A549 (cell line): ENCODE measurements around the gene TUT4. TPM values are rescaled to one million over a fixed set of nuclear protein-coding genes. Genes with fewer than 3 reads are reported as not detected.

ENCODE experiments used
- ATAC-seq, 2 experiments: fragments of 200-7000 bp in 1 of 2; fragments of >200 bp in 1 of 2; cut with Nextera tagmentation in 1 of 2; cut with Tn5 transposase in 1 of 2; 3 replicates each; pipeline versions ENCODE4 v1.8.0 to v1.9.1; 2018 to 2020; ENCODE audit warnings: mild to moderate bottlenecking in 1 of 2, moderate library complexity in 1 of 2
- CTCF ChIA-PET: fragments of 300-600 bp; sonication (Branson Sonifier 250); formaldehyde crosslinking; extraction: SDS; loops from one replicate; lab custom pipeline; 2021; ENCODE audit warnings: antibody characterized with exemption, inconsistent platforms; lab: Yijun Ruan, JAX
- POLR2A ChIA-PET: fragments of 350-600 bp; formaldehyde crosslinking; extraction: SDS; loops from one replicate; lab custom pipeline; 2021; ENCODE audit warnings: antibody characterized with exemption, inconsistent platforms; lab: Yijun Ruan, JAX
- DNase-seq, 2 experiments: peaks; one replicate each; pipeline versions ENCODE4 v3.0.0 to v3.0.0-alpha.2; 2011 to 2016; ENCODE audit warnings: low read depth in 1 of 2, low spot score in 1 of 2
- FAIRE-seq: peaks from 2 replicates; lab custom pipeline; 2011; peaks lifted over from hg19 to GRCh38; lab: Jason Lieb, UNC
- H3K27ac ChIP-seq, 2 experiments: fragments of >200 bp; sonication (Bioruptor Twin); formaldehyde crosslinking; 3 replicates each; pipeline ENCODE4 v1.5.1; 2016 to 2017
- H3K4me1 ChIP-seq: fragments of >200 bp; sonication (Bioruptor Twin); formaldehyde crosslinking; 3 replicates; pipeline ENCODE4 v1.6.1; 2016
- H3K4me2 ChIP-seq: fragments of >200 bp; sonication (Bioruptor Twin); formaldehyde crosslinking; 3 replicates; pipeline ENCODE4 v1.6.1; 2016
- H3K4me3 ChIP-seq: fragments of >200 bp; sonication (Bioruptor Twin); formaldehyde crosslinking; 3 replicates; pipeline ENCODE4 v1.5.1; 2016
- H3K9me3 ChIP-seq: fragments of >200 bp; sonication (Bioruptor Twin); formaldehyde crosslinking; 3 replicates; pipeline ENCODE4 v1.6.1; 2016
- BCL3 ChIP-seq: fragments of >200 bp; sonication (Bioruptor Twin); formaldehyde crosslinking; IDR thresholded peaks from 3 replicates; pipeline ENCODE4 v1.6.1; 2016
- BHLHE40 ChIP-seq: IDR thresholded peaks from 2 replicates; pipeline ENCODE4 v1.6.1; 2012; ENCODE audit warnings: low read depth, low read length, inconsistent platforms
- CBX8 ChIP-seq: fragments of 200-600 bp; sonication (generic); IDR thresholded peaks from 2 replicates; pipeline ENCODE4 v1.6.1; 2016
- CHD2 ChIP-seq: fragments of 150-350 bp; IDR thresholded peaks from 2 replicates; pipeline ENCODE4 v1.6.1; 2014; ENCODE audit warnings: low read length; ENCODE audit not compliant: partially characterized antibody
- CTCF ChIP-seq: fragments of >200 bp; sonication (Bioruptor Twin); formaldehyde crosslinking; IDR thresholded peaks from 3 replicates; pipeline ENCODE4 v1.5.1; 2016
- EP300 ChIP-seq, 2 experiments: fragments of >200 bp; sonication (Bioruptor Twin); formaldehyde crosslinking; IDR thresholded peaks; 2 replicates in 1 of 2; 3 replicates in 1 of 2; pipeline ENCODE4 v1.6.1; 2016 to 2017
- FOSB ChIP-seq: fragments of 250-450 bp; sonication (Bioruptor Pico); IDR thresholded peaks from 2 replicates; pipeline ENCODE4 v1.5.0; 2020; ENCODE audit warnings: mild to moderate bottlenecking, moderate library complexity
- FOSL2 ChIP-seq, 2 experiments: fragments of 450-650 bp in 1 of 2; fragments of >200 bp in 1 of 2; sonication (Bioruptor Twin) in 1 of 2; formaldehyde crosslinking; IDR thresholded peaks; 2 replicates each; pipeline versions ENCODE4 v1.5.0 to v1.6.1; 2016 to 2020; ENCODE audit warnings: mild to moderate bottlenecking in 1 of 2, moderate library complexity in 1 of 2
- FOXS1 ChIP-seq: fragments of 250-450 bp; sonication (Bioruptor Pico); IDR thresholded peaks from 2 replicates; pipeline ENCODE4 v1.5.0; 2020; ENCODE audit warnings: mild to moderate bottlenecking, moderate library complexity
- HES2 ChIP-seq: fragments of >200 bp; sonication (Bioruptor Twin); formaldehyde crosslinking; IDR thresholded peaks from 2 replicates; pipeline ENCODE4 v1.6.1; 2016
- HEYL ChIP-seq: fragments of 250-450 bp; sonication (Bioruptor Pico); IDR thresholded peaks from 2 replicates; pipeline ENCODE4 v1.8.0; 2021; ENCODE audit warnings: mild to moderate bottlenecking, moderate library complexity
- JUN ChIP-seq, 2 experiments: fragments of >200 bp; sonication (Bioruptor Twin); formaldehyde crosslinking; IDR thresholded peaks; 2 replicates in 1 of 2; 3 replicates in 1 of 2; pipeline ENCODE4 v1.6.1; 2016 to 2017
- JUNB ChIP-seq: fragments of >200 bp; sonication (Bioruptor Twin); formaldehyde crosslinking; IDR thresholded peaks from 2 replicates; pipeline ENCODE4 v1.6.1; 2016
- KDM1A ChIP-seq: fragments of 200-600 bp; sonication (generic); IDR thresholded peaks from 2 replicates; pipeline ENCODE4 v1.6.1; 2016; ENCODE audit warnings: low read depth, mild to moderate bottlenecking
- MAZ ChIP-seq: fragments of 150-350 bp; IDR thresholded peaks from 2 replicates; pipeline ENCODE4 v1.6.1; 2014; ENCODE audit warnings: antibody characterized with exemption, low read depth, low read length, borderline replicate concordance
- NFE2L2 ChIP-seq: fragments of 150-350 bp; conservative IDR thresholded peaks from 2 replicates; pipeline ENCODE4 v1.6.1; 2014; ENCODE audit warnings: low read length
- POLR2A ChIP-seq: IDR thresholded peaks from 2 replicates; pipeline ENCODE4 v1.6.1; 2012; ENCODE audit warnings: mild to moderate bottlenecking, low read length
- RAD21 ChIP-seq, 2 experiments: fragments of >200 bp in 1 of 2; sonication (Bioruptor Twin) in 1 of 2; formaldehyde crosslinking in 1 of 2; IDR thresholded peaks in 1 of 2; conservative IDR thresholded peaks in 1 of 2; 2 replicates in 1 of 2; 3 replicates in 1 of 2; pipeline ENCODE4 v1.6.1; 2012 to 2018; ENCODE audit warnings: inconsistent platforms in 1 of 2
- RFX5 ChIP-seq: fragments of 450-650 bp; IDR thresholded peaks from 2 replicates; pipeline ENCODE4 v1.7.1; 2014; ENCODE audit warnings: antibody characterized with exemption, mild to moderate bottlenecking, moderate library complexity
- RNF2 ChIP-seq: fragments of 200-600 bp; sonication (generic); IDR thresholded peaks from 2 replicates; pipeline ENCODE4 v1.6.1; 2016; ENCODE audit warnings: low read depth, mild to moderate bottlenecking, antibody characterized with exemption, moderate library complexity, borderline replicate concordance
- SMC3 ChIP-seq: fragments of >200 bp; sonication (Bioruptor Twin); formaldehyde crosslinking; IDR thresholded peaks from 3 replicates; pipeline ENCODE4 v1.6.1; 2018; ENCODE audit warnings: inconsistent platforms
- TFCP2L1 ChIP-seq: fragments of 250-450 bp; sonication (Bioruptor Pico); IDR thresholded peaks from 2 replicates; pipeline ENCODE4 v1.5.0; 2021; ENCODE audit warnings: mild to moderate bottlenecking
- ZFP36 ChIP-seq: fragments of 450-650 bp; IDR thresholded peaks from 2 replicates; pipeline ENCODE4 v1.6.1; 2014; ENCODE audit warnings: borderline replicate concordance; ENCODE audit not compliant: partially characterized antibody
- ZNF302 ChIP-seq: fragments of 250-450 bp; sonication (Bioruptor Pico); IDR thresholded peaks from 2 replicates; pipeline ENCODE4 v1.9.0; 2021; ENCODE audit warnings: inconsistent platforms, mild to moderate bottlenecking, moderate library complexity
- WGBS: methylation state at CpG from one replicate; pipeline ENCODE4 v1.1.6; 2017; ENCODE audit errors: missing lambda C conversion rate; 5-methylcytosine and 5-hydroxymethylcytosine counted together
- polyA plus RNA-seq, 4 experiments: library from polyadenylated mRNA; depleted of rRNA in 3 of 4; stranded (reverse); fragments of >200 nt; fragmentation: RNase III in 1 of 4; extraction: RNeasy Plus Mini Kit Qiagen cat#74134 plus additional on column Dnase treatment in 1 of 4; gene quantifications; 2 replicates in 3 of 4; 3 replicates in 1 of 4; pipeline ENCODE4 v1.2.3, GENCODE V29; 2011 to 2017
- TF ChIP-seq, protein P1 (sequence below): IDR thresholded peaks from 2 replicates; pipeline ENCODE4 v1.6.1; 2012; ENCODE audit warnings: low read depth, borderline replicate concordance
- TF ChIP-seq, protein P2 (sequence below): fragments of 250-450 bp; sonication (Bioruptor Pico); IDR thresholded peaks from 2 replicates; pipeline ENCODE4 v1.5.0; 2021; ENCODE audit warnings: mild to moderate bottlenecking, moderate library complexity, borderline replicate concordance

The TUT4 gene
- polyA plus RNA-seq, 2 of the 4 experiments (the other 2 are of a cell fraction): 25.3 to 34.1 TPM

DNA sequence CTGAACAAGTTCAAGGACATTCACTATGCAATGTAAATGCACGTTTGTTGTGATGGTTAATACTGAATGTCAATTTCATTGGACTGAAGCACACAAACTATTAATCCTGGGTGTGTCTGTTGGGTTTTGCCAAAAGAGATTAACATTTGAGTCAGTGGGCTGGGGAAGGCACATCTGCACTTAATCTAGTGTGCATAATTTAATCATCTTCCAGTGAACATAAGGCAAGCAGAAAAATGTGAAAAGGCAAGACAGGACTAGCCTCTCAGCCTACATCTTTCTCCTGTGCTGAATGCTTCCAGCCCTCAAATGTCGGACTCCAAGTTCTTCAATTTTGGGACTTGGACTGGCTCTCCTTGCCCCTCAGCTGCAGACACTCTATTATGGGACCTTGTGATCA is 108.4 kb downstream of the TUT4 start:
- DNase-seq (no peak), ATAC-seq (no peak), FAIRE-seq (no peak)
- CTCF ChIA-PET: interaction anchor here (0.9 kb wide), 1 partner anchor 242 kb away, joined by 4 read pairs; no protein-coding TSS in a partner anchor
- POLR2A ChIA-PET: no interaction called here
- no peak overlapping the region for H3K27ac ChIP-seq
- no peaks in the 10 kb centered on the region for H3K4me1 ChIP-seq
- H3K4me2 ChIP-seq: no peak overlapping the region
- 94% methylated on average over 2 of the region's 2 CpGs for WGBS
- no peak for TF ChIP-seq FOXS1 (CRISPR knock-in tag)
- TF ChIP-seq JUNB: no peak
- no peak for TF ChIP-seq RFX5
- no peak for TF ChIP-seq JUN (IDR thresholded peaks at IDR 0.05)
- TF ChIP-seq TFCP2L1: no peak
- no peak for TF ChIP-seq HEYL
- TF ChIP-seq RNF2: no peak
- no peak for TF ChIP-seq ZFP36
- TF ChIP-seq CTCF: no peak
- no peak for TF ChIP-seq CHD2
- TF ChIP-seq CBX8: no peak
- no peak for TF ChIP-seq KDM1A
- no peak for TF ChIP-seq MAZ
- no peak for TF ChIP-seq SMC3
- TF ChIP-seq ZNF302 (CRISPR knock-in tag): no peak
- TF ChIP-seq HES2: no peak
- TF ChIP-seq NFE2L2: no peak
- no peaks in the 10 kb centered on the region for H3K9me3 ChIP-seq
- no peak overlapping the region for H3K4me3 ChIP-seq

GRCh38 chr1:52439976-52440375 is 112.9 kb downstream of the TUT4 start:
- POLR2A ChIA-PET: interaction anchor here (0.5 kb wide), 1 partner anchor 785 kb away, joined by 4 read pairs; no protein-coding TSS in a partner anchor
- Histone ChIP-seq H3K4me1 (no peaks in the 10 kb centered on the region), H3K4me3 (no peak overlapping the region), H3K4me2 (no peak overlapping the region), H3K9me3 (no peaks in the 10 kb centered on the region), H3K27ac (no peak overlapping the region)
- TF ChIP-seq BHLHE40 (no peak), EP300 (IDR thresholded peaks at IDR 0.05) (no peak), POLR2A (no peak), FOSB (CRISPR knock-in tag) (no peak), SMC3 (no peak), RNF2 (no peak), TFCP2L1 (no peak), RFX5 (no peak), FOSL2 (IDR thresholded peaks at IDR 0.05) (no peak), FOSL2 (CRISPR knock-in tag; IDR thresholded peaks at IDR 0.05) (no peak), BCL3 (no peak), RAD21 (conservative IDR thresholded peaks at IDR 0.05 in 1 of 2, IDR thresholded peaks at IDR 0.05 in 1 of 2) (no peak)
- TF ChIP-seq, protein P1, sequence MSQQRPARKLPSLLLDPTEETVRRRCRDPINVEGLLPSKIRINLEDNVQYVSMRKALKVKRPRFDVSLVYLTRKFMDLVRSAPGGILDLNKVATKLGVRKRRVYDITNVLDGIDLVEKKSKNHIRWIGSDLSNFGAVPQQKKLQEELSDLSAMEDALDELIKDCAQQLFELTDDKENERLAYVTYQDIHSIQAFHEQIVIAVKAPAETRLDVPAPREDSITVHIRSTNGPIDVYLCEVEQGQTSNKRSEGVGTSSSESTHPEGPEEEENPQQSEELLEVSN: no peak
- TF ChIP-seq, protein P2, sequence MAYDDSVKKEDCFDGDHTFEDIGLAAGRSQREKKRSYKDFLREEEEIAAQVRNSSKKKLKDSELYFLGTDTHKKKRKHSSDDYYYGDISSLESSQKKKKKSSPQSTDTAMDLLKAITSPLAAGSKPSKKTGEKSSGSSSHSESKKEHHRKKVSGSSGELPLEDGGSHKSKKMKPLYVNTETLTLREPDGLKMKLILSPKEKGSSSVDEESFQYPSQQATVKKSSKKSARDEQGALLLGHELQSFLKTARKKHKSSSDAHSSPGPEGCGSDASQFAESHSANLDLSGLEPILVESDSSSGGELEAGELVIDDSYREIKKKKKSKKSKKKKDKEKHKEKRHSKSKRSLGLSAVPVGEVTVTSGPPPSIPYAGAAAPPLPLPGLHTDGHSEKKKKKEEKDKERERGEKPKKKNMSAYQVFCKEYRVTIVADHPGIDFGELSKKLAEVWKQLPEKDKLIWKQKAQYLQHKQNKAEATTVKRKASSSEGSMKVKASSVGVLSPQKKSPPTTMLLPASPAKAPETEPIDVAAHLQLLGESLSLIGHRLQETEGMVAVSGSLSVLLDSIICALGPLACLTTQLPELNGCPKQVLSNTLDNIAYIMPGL (CRISPR knock-in tag): no peak
- FAIRE-seq (no peak), ATAC-seq (no peak), DNase-seq (no peak)
- WGBS: 98% methylated on average over 4 of the region's 4 CpGs
- CTCF ChIA-PET: interaction anchor here (1.0 kb wide), 1 partner anchor 26 kb away, joined by 3 read pairs; no protein-coding TSS in a partner anchor
